Measurements from ENCODE around the gene C1orf198. TPM values are rescaled to one million over a fixed set of nuclear protein-coding genes. Genes with fewer than 3 reads are reported as not detected.

C1orf198 gene
- total RNA-seq, 1 experiment from 2014 or later: 20.5 TPM

GRCh38 chr1:230794871-230795605 is 73.3 kb downstream of the C1orf198 start:
- no peak overlapping the region for H3K4me3 ChIP-seq
- H2AFZ ChIP-seq: no peak overlapping the region
- no peaks in the 10 kb centered on the region for H3F3A ChIP-seq (ENCODE audit: insufficient read depth, low read depth)
- intact Hi-C loops (cut with micrococcal nuclease; ENCODE audit: unreplicated experiment): loop anchor here (5.0 kb wide), 1 partner anchor 807 kb away; no protein-coding TSS in a partner anchor
- H3K9me2 ChIP-seq (ENCODE audit: insufficient read depth): no peaks in the 10 kb centered on the region
- no peaks in the 10 kb centered on the region for H3K36me3 ChIP-seq (ENCODE audit: low read depth)
- H3K27ac ChIP-seq: no peak overlapping the region
- TF ChIP-seq CTCF (conservative IDR thresholded peaks at IDR 0.05): no peak
- no peaks in the 10 kb centered on the region for H3K79me2 ChIP-seq (ENCODE audit: low read depth)
- BruUV-seq (replicated peaks): no TSS peak
- ChIA-PET CTCF (no interaction called here), POLR2A (ENCODE audit: unreplicated experiment) (no interaction called here)
- peaks cover under 1% of the 10 kb centered on the region; the same call in 1 of the 2 replicates for H3K27me3 ChIP-seq (ENCODE audit: insufficient read depth, low read depth)
- no peaks in the 10 kb centered on the region for H3K4me1 ChIP-seq (replicated peaks; ENCODE audit: insufficient read depth)
- H4K20me1 ChIP-seq (ENCODE audit: insufficient read depth): no peaks in the 10 kb centered on the region
- H3K4me2 ChIP-seq: no peak overlapping the region
- H3K9me3 ChIP-seq (ENCODE audit: insufficient read depth, low read depth): no peaks in the 10 kb centered on the region
- DNase-seq: no peak

GRCh38 chr1:230794431-230794830 is 73.9 kb downstream of the C1orf198 start:
- Histone ChIP-seq H3K27ac (no peak overlapping the region), H3K4me1 (replicated peaks; ENCODE audit: insufficient read depth) (no peaks in the 10 kb centered on the region), H3K27me3 (ENCODE audit: insufficient read depth, low read depth) (peaks cover 6% of the 10 kb centered on the region), H3K4me3 (no peak overlapping the region), H3F3A (ENCODE audit: insufficient read depth, low read depth) (no peaks in the 10 kb centered on the region), H3K4me2 (no peak overlapping the region), H4K20me1 (ENCODE audit: insufficient read depth) (no peaks in the 10 kb centered on the region), H3K79me2 (ENCODE audit: low read depth) (no peaks in the 10 kb centered on the region), H2AFZ (no peak overlapping the region), H3K9me2 (ENCODE audit: insufficient read depth) (no peaks in the 10 kb centered on the region), H3K36me3 (ENCODE audit: low read depth) (no peaks in the 10 kb centered on the region), H3K9me3 (ENCODE audit: insufficient read depth, low read depth) (no peaks in the 10 kb centered on the region)
- intact Hi-C loops (cut with micrococcal nuclease; ENCODE audit: unreplicated experiment): no loop called here
- DNase-seq: no peak
- ChIA-PET POLR2A (ENCODE audit: unreplicated experiment) (no interaction called here), CTCF (no interaction called here)
- TF ChIP-seq EZH2 (IDR thresholded peaks at IDR 0.05; ENCODE audit: low read depth) (no peak), CTCF (conservative IDR thresholded peaks at IDR 0.05) (no peak)
- BruUV-seq (replicated peaks): no TSS peak

- H4K20me1 ChIP-seq (ENCODE audit: insufficient read depth): no peaks in the 10 kb centered on the region
- H2AFZ ChIP-seq: no peak overlapping the region
- H3K9me2 ChIP-seq (ENCODE audit: insufficient read depth): no peaks in the 10 kb centered on the region
- H3K79me2 ChIP-seq (ENCODE audit: low read depth): no peaks in the 10 kb centered on the region
- H3K27ac ChIP-seq: no peak overlapping the region
- H3K4me1 ChIP-seq (replicated peaks; ENCODE audit: insufficient read depth): no peaks in the 10 kb centered on the region
- no peaks in the 10 kb centered on the region for H3F3A ChIP-seq (ENCODE audit: insufficient read depth, low read depth)
- H3K9me3 ChIP-seq (ENCODE audit: insufficient read depth, low read depth): no peaks in the 10 kb centered on the region
- H3K4me3 ChIP-seq: no peak overlapping the region
- H3K27me3 ChIP-seq (ENCODE audit: insufficient read depth, low read depth): peaks cover 8% of the 10 kb centered on the region
- no TSS peak for BruUV-seq (replicated peaks)
- intact Hi-C loops (cut with micrococcal nuclease; ENCODE audit: unreplicated experiment): loop anchor here (1.0 kb wide), 1 partner anchor 161 kb away; no protein-coding TSS in a partner anchor
- CTCF ChIA-PET: no interaction called here
- TF ChIP-seq CTCF (conservative IDR thresholded peaks at IDR 0.05) (no peak), EZH2 (IDR thresholded peaks at IDR 0.05; ENCODE audit: low read depth) (no peak)
- H3K36me3 ChIP-seq (ENCODE audit: low read depth): no peaks in the 10 kb centered on the region
- no peak overlapping the region for H3K4me2 ChIP-seq
- POLR2A ChIA-PET (ENCODE audit: unreplicated experiment): no interaction called here
- DNase-seq: no peak
Observed at GRCh38 chr1:230793463-230793745, 74.9 kb downstream of the C1orf198 start.
